Body of pancreas (tissue), 4 donors: ENCODE data around the gene LMOD1. TPM values are rescaled to one million over a fixed set of nuclear protein-coding genes. Genes with fewer than 3 reads are reported as not detected.

Experiments used
- ATAC-seq: fragments of 150-250 bp; one replicate; pipeline ENCODE4 v1.9.1; 2016
- DNase-seq, 4 donors: peaks; one replicate each; pipeline ENCODE4 v3.0.0-alpha.2; 2019
- H3K27ac ChIP-seq, 4 donors: fragments of 200-600 bp; sonication (generic); 1 replicate in 3 of 4; 2 replicates in 1 of 4; pipeline versions ENCODE4 v1.5.1 to v1.6.1; 2016 to 2019; ENCODE audit warnings: mild to moderate bottlenecking in 1 of 4, mixed read lengths in 1 of 4, moderate library complexity in 1 of 4
- H3K27me3 ChIP-seq, 2 donors: fragments of 200-600 bp; sonication (generic); one replicate each; pipeline ENCODE4 v1.6.0; 2016; ENCODE audit warnings: mild to moderate bottlenecking in 1 of 2
- H3K36me3 ChIP-seq, 2 donors: fragments of 200-600 bp; sonication (generic); replicated peaks in 1 of 2; 2 replicates each; pipeline ENCODE4 v1.5.1; 2016; ENCODE audit warnings: low read depth in 2 of 2; ENCODE audit not compliant: insufficient read depth in 1 of 2
- H3K4me1 ChIP-seq: fragments of 200-600 bp; sonication (generic); one replicate; pipeline ENCODE4 v1.6.0; 2016
- H3K4me3 ChIP-seq, 2 donors: fragments of 200-600 bp; sonication (generic); 1 replicate in 1 of 2; 2 replicates in 1 of 2; pipeline ENCODE4 v1.5.1; 2016 to 2019
- H3K9me3 ChIP-seq, 3 donors: fragments of 200-600 bp; sonication (generic); 1 replicate in 2 of 3; 2 replicates in 1 of 3; pipeline ENCODE4 v1.5.1; 2016
- CTCF ChIP-seq, 7 experiments: fragments of 450-650 bp in 4 of 7; fragments of 200-600 bp in 3 of 7; sonication (generic) in 3 of 7; IDR thresholded peaks; one replicate each; pipeline ENCODE4 v1.5.1; 2016 to 2019; ENCODE audit warnings: antibody characterized with exemption in 7 of 7
- POLR2A ChIP-seq, 3 donors: fragments of 450-650 bp; IDR thresholded peaks; one replicate each; pipeline ENCODE4 v1.6.1; 2016; ENCODE audit warnings: antibody characterized with exemption in 3 of 3, mild to moderate bottlenecking in 2 of 3
- WGBS, 2 donors: methylation state at CpG; one replicate each; pipeline ENCODE4 v1.1.5; 2017; 5-methylcytosine and 5-hydroxymethylcytosine counted together
- intact Hi-C: fragments of 100-400 bp; cut with DNase I; formaldehyde crosslinking; loops from one replicate; pipeline ENCODE4 v1.15.1; 2023
- total RNA-seq, 2 donors: library from RNA; depleted of rRNA; stranded (reverse); fragments of >200 nt; gene quantifications; one replicate each; pipeline ENCODE4 v1.1.0, GENCODE V29; 2016

Gene LMOD1
- total RNA-seq, 2 donors from 2014 or later = 14.8 to 16.9 TPM

- no peaks in the 10 kb centered on the region for H3K36me3 ChIP-seq
- 81 to 88% methylated on average over 2 of the region's 2 CpGs for WGBS, 2 donors
- TF ChIP-seq CTCF (IDR thresholded peaks at IDR 0.05) (no peak), POLR2A (IDR thresholded peaks at IDR 0.05) (no peak)
- intact Hi-C loops = no loop called here
- no peak for ATAC-seq
- no peak overlapping the region for H3K4me3 ChIP-seq
- no peak overlapping the region for H3K27ac ChIP-seq
- no peak for DNase-seq
- H3K4me1 ChIP-seq = no peaks in the 10 kb centered on the region
- H3K27me3 ChIP-seq = no peaks in the 10 kb centered on the region
- no peaks in the 10 kb centered on the region for H3K9me3 ChIP-seq
Observed at GRCh38 chr1:201925301-201925567, 21.1 kb downstream of the LMOD1 start.

- DNase-seq = no peak
- Histone ChIP-seq H3K4me1 (no peaks in the 10 kb centered on the region), H3K27ac (no peak overlapping the region)
Observed at GRCh38 chr1:201921952-201922558, 24.3 kb downstream of the LMOD1 start.

DNA sequence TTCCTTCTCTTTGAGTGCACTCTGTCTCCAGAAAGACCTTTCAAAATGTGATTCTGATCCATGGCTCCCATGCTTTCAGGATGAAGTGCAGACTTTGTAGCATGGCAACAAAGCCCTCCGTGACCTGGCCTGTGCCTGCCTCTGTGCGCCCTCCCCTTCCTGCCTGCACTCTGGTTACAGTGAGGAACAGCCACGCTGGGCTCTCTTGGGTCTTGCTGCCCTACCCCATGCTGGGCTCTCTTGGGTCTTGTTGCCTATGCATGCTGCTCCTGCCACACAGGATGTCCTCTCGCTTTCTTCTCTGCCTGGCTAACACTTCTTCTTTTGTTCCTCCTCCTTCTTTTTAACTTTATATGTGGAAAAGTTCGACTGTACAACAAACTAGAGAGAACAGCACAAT lies 28.0 kb downstream of the LMOD1 start:
- Histone ChIP-seq H3K27ac (peak overlapping the region in 2 of 4 donors; percentile 30), H3K9me3 (no peaks in the 10 kb centered on the region), H3K4me3 (no peak overlapping the region), H3K4me1 (no peaks in the 10 kb centered on the region), H3K27me3 (no peaks in the 10 kb centered on the region), H3K36me3 (no peaks in the 10 kb centered on the region)
- ATAC-seq (no peak), DNase-seq (no peak)
- intact Hi-C loops = no loop called here
- TF ChIP-seq CTCF (IDR thresholded peaks at IDR 0.05) (no peak), POLR2A (IDR thresholded peaks at IDR 0.05) (no peak)
- WGBS, 2 donors = 66 to 73% methylated on average over 5 of the region's 5 CpGs

More at GRCh38 chr1:201921952-201922558, 24.3 kb downstream of the LMOD1 start:
- Histone ChIP-seq H3K4me3 (no peak overlapping the region), H3K9me3 (no peaks in the 10 kb centered on the region), H3K36me3 (no peaks in the 10 kb centered on the region), H3K27me3 (no peaks in the 10 kb centered on the region)
- no peak for TF ChIP-seq POLR2A (IDR thresholded peaks at IDR 0.05)
- TF ChIP-seq CTCF (IDR thresholded peaks at IDR 0.05) = no peak
- intact Hi-C loops = no loop called here
- WGBS, 2 donors = 76 to 82% methylated on average over 3 of the region's 3 CpGs
- ATAC-seq = no peak

- H3K27me3 ChIP-seq = no peaks in the 10 kb centered on the region
- no peak overlapping the region for H3K4me3 ChIP-seq
- peak in 1 of 4 donors; percentile 48 for DNase-seq
- 75 to 80% methylated on average over 5 to 7 of the region's 7 CpGs for WGBS, 2 donors
- H3K9me3 ChIP-seq = no peaks in the 10 kb centered on the region
- no peaks in the 10 kb centered on the region for H3K36me3 ChIP-seq
- ATAC-seq = peak; percentile 49
- H3K27ac ChIP-seq = peak overlapping the region in 2 of 4 donors; percentile 30 to 37
- intact Hi-C loops = no loop called here
- TF ChIP-seq CTCF (IDR thresholded peaks at IDR 0.05) (no peak), POLR2A (IDR thresholded peaks at IDR 0.05) (no peak)
- no peaks in the 10 kb centered on the region for H3K4me1 ChIP-seq
Observed at GRCh38 chr1:201917362-201918033, 28.9 kb downstream of the LMOD1 start.
